Kidney capillary endothelial cell (primary cell): ENCODE results near the gene B4GAT1.

Experiments
- DNase-seq: peaks from one replicate; pipeline ENCODE4 v3.0.0-alpha.2; 2018; ENCODE audit warnings: low spot score

B4GAT1 gene

GRCh38 chr11:66302656-66303055 lies 44.8 kb downstream of the B4GAT1 start:
- DNase-seq, result no peak

GRCh38 chr11:66299186-66299585 lies 48.2 kb downstream of the B4GAT1 start:
- no peak for DNase-seq

GRCh38 chr11:66297610-66298009 lies 49.8 kb downstream of the B4GAT1 start:
- DNase-seq, result no peak
